SU-DHL-6 (cell line): ENCODE data around the gene WWOX.

Experiments
- H2AFZ ChIP-seq: fragments of 200-600 bp; sonication (generic); 2 replicates; pipeline ENCODE4 v1.6.1; 2014; ENCODE audit warnings: low read depth, mild to moderate bottlenecking, moderate library complexity, mixed read lengths, antibody characterized with exemption, low read length; ENCODE audit not compliant: severe bottlenecking
- H3F3A ChIP-seq: fragments of 200-600 bp; shearing (Covaris generic); 2 replicates; pipeline ENCODE4 v1.6.0; 2016; ENCODE audit warnings: antibody characterized with exemption, mild to moderate bottlenecking; ENCODE audit not compliant: insufficient read depth
- H3K27ac ChIP-seq: fragments of 200-600 bp; sonication (generic); 2 replicates; pipeline ENCODE4 v1.5.1; 2016; ENCODE audit warnings: low read depth, mild to moderate bottlenecking, low read length, moderate library complexity, mixed read lengths
- H3K27me3 ChIP-seq: fragments of 200-600 bp; sonication (generic), shearing (Covaris generic); 2 replicates; pipeline ENCODE4 v1.6.0; 2014; ENCODE audit warnings: mild to moderate bottlenecking, low read length
- H3K36me3 ChIP-seq: fragments of 200-600 bp; sonication (generic); 2 replicates; pipeline ENCODE4 v1.6.1; 2014; ENCODE audit warnings: mild to moderate bottlenecking, low read length, mixed read lengths
- H3K4me2 ChIP-seq: fragments of 300-600, 200-600 bp; shearing (Covaris generic), sonication (generic); 2 replicates; pipeline ENCODE4 v1.6.0; 2014; ENCODE audit warnings: low read length, low read depth, mild to moderate bottlenecking; ENCODE audit not compliant: poor library complexity, severe bottlenecking
- H3K4me3 ChIP-seq: fragments of 200-600 bp; sonication (generic); 2 replicates; pipeline ENCODE4 v1.5.1; 2014; ENCODE audit warnings: antibody characterized with exemption, low read length, mild to moderate bottlenecking, mixed read lengths; ENCODE audit not compliant: insufficient read depth, poor library complexity, severe bottlenecking
- H3K79me2 ChIP-seq: fragments of 200-600 bp; sonication (generic); 2 replicates; pipeline ENCODE4 v1.6.1; 2014; ENCODE audit warnings: mild to moderate bottlenecking, low read length, moderate library complexity; ENCODE audit not compliant: insufficient read depth
- H3K9ac ChIP-seq: fragments of 200-600 bp; sonication (generic); 2 replicates; pipeline ENCODE4 v1.7.0; 2014; ENCODE audit warnings: mild to moderate bottlenecking, low read length
- H3K9me2 ChIP-seq: fragments of 200-600 bp; sonication (generic); replicated peaks from 2 replicates; pipeline ENCODE4 v1.6.1; 2014; ENCODE audit warnings: low read length; ENCODE audit not compliant: insufficient read depth
- H3K9me3 ChIP-seq: fragments of 200-600 bp; sonication (generic); 2 replicates; pipeline ENCODE4 v1.6.1; 2014; ENCODE audit warnings: low read length, mixed read lengths; ENCODE audit not compliant: insufficient read depth
- H4K20me1 ChIP-seq: fragments of 200-600 bp; sonication (generic); 2 replicates; pipeline ENCODE4 v1.6.1; 2014; ENCODE audit warnings: low read depth, mild to moderate bottlenecking, antibody characterized with exemption, low read length, moderate library complexity, mixed read lengths
- EZH2phosphoT487 ChIP-seq: fragments of 200-600 bp; sonication (generic), shearing (Covaris generic); conservative IDR thresholded peaks from 2 replicates; pipeline ENCODE4 v1.6.1; 2018; ENCODE audit warnings: mild to moderate bottlenecking, antibody characterized with exemption, low read length, moderate library complexity, mixed read lengths
- TF ChIP-seq, protein P1 (sequence below): fragments of 200-600 bp; sonication (generic); IDR thresholded peaks from one replicate; pipeline ENCODE4 v1.5.1; 2017; ENCODE audit warnings: antibody characterized with exemption, mild to moderate bottlenecking, low read length, moderate library complexity; ENCODE audit not compliant: insufficient read depth, poor library complexity, severe bottlenecking

The WWOX gene

DNA sequence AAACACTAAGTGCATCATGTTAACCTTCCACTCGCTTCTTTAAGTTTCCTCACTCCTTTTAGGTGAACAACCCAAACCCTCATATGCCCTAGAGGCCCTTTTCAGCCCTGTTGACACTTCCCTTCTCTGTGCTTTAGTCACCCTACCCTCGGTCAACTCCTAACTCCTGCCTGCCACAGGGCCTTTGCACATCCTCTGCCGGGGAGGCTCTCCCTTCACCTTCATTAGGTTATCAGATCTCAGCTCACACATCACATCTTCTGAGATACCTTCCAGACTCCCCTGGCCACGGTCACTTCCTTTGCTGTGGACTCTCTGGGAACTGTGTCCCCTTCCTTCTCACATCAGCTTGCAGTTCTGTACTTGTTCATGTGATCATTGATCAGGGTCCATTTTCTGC, 926.7 kb downstream of the WWOX start:
- no peak overlapping the region for H2AFZ ChIP-seq
- no peaks in the 10 kb centered on the region for H3K36me3 ChIP-seq
- no peak overlapping the region for H3K27ac ChIP-seq
- no peaks in the 10 kb centered on the region for H3K9me2 ChIP-seq
- no peak overlapping the region for H3K9ac ChIP-seq
- no peaks in the 10 kb centered on the region for H3K9me3 ChIP-seq
- H3F3A ChIP-seq: no peaks in the 10 kb centered on the region
- no peaks in the 10 kb centered on the region for H3K79me2 ChIP-seq
- H4K20me1 ChIP-seq: no peaks in the 10 kb centered on the region
- no peak overlapping the region for H3K4me3 ChIP-seq
- no peaks in the 10 kb centered on the region for H3K27me3 ChIP-seq
- TF ChIP-seq, protein P1, sequence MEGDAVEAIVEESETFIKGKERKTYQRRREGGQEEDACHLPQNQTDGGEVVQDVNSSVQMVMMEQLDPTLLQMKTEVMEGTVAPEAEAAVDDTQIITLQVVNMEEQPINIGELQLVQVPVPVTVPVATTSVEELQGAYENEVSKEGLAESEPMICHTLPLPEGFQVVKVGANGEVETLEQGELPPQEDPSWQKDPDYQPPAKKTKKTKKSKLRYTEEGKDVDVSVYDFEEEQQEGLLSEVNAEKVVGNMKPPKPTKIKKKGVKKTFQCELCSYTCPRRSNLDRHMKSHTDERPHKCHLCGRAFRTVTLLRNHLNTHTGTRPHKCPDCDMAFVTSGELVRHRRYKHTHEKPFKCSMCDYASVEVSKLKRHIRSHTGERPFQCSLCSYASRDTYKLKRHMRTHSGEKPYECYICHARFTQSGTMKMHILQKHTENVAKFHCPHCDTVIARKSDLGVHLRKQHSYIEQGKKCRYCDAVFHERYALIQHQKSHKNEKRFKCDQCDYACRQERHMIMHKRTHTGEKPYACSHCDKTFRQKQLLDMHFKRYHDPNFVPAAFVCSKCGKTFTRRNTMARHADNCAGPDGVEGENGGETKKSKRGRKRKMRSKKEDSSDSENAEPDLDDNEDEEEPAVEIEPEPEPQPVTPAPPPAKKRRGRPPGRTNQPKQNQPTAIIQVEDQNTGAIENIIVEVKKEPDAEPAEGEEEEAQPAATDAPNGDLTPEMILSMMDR: no peak
- no peak for TF ChIP-seq EZH2phosphoT487
- H3K4me2 ChIP-seq: no peak overlapping the region

DNA sequence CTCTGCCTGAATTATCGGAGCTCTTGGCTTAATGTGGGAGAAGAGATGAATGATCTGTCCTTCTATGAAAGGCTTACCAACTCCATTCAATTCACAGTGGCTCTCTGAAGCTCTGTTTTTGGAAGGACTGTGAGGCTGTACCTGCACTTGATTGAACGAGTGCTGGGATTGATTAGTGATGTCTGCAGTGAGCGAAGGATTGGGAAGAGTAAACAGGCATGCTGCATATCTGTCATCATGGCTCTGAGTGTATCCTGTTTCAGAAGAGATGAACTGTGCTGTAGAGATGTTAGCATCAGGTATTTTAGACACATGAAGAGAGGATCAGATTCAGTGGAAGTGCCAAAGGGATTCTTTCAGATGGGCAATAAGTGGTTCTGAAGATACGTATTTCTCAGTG, 937.1 kb downstream of the WWOX start:
- H3K27me3 ChIP-seq: no peaks in the 10 kb centered on the region
- H3K9ac ChIP-seq: no peak overlapping the region
- H3K9me3 ChIP-seq: no peaks in the 10 kb centered on the region
- H3K36me3 ChIP-seq: no peaks in the 10 kb centered on the region
- H2AFZ ChIP-seq: no peak overlapping the region
- no peaks in the 10 kb centered on the region for H3F3A ChIP-seq
- no peaks in the 10 kb centered on the region for H3K79me2 ChIP-seq
- no peak overlapping the region for H3K4me3 ChIP-seq
- no peak overlapping the region for H3K4me2 ChIP-seq
- TF ChIP-seq EZH2phosphoT487: no peak
- TF ChIP-seq, protein P1: no peak
- no peak overlapping the region for H3K27ac ChIP-seq
- no peaks in the 10 kb centered on the region for H4K20me1 ChIP-seq
- no peaks in the 10 kb centered on the region for H3K9me2 ChIP-seq

DNA sequence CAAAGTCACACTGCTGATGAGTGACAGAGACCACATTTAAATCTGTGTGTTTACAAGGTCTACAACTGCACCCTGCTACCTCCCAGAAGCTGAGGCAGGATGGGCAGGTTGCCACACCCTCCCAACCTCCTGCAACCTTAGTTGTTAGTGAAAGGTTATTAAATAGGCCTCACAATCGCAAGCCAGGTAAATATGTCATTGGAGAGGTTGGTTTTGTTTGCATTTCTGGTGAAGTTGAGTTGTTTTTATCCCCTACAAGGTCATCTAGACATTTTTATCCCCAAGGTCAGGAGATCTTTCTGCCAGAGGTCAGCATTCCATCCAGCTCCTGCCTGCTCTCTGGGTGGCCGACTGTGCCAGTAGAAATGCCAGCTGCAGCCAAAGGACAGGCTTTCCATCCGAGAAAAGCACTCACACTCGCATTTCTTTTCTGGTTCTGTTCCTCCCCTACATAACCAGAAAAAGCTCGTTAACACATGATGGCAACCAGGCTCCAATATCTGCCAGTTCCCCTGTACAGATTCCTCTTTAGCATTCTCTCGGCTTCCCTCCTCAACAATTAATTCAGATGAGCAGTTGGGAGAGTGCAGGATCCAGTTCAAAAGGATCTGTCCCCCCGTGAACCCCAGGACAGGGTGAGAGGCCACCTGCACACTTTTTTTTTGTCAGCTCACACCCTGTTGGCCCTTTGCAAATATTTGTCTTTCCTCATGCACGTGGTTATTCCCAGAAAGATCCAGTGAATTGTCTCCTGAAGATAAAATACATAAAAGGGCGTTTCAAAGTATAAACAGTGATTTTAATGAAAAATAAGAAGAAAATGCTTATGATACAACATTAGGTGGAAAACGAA, 938.3 kb downstream of the WWOX start:
- Histone ChIP-seq H3K9me3 (no peaks in the 10 kb centered on the region), H4K20me1 (no peaks in the 10 kb centered on the region), H3K27me3 (no peaks in the 10 kb centered on the region), H3K4me2 (no peak overlapping the region), H3K4me3 (no peak overlapping the region), H3K9ac (no peak overlapping the region), H3K9me2 (no peaks in the 10 kb centered on the region), H3K79me2 (no peaks in the 10 kb centered on the region), H3F3A (no peaks in the 10 kb centered on the region), H3K36me3 (no peaks in the 10 kb centered on the region), H2AFZ (no peak overlapping the region), H3K27ac (no peak overlapping the region)
- no peak for TF ChIP-seq EZH2phosphoT487
- TF ChIP-seq, protein P1: no peak
